Stimulated activated CD4-positive, alpha-beta T cell treated with anti-CD3 and anti-CD28 coated beads, Interleukin-1b, Interleukin-23, amount 100 ng/mL, for 1 hour (primary cell): Measurements from ENCODE around the gene STUB1.

Experiments used
- DNase-seq, 2 donors: peaks; one replicate each; pipeline ENCODE4 v3.0.0-alpha.2; 2020; ENCODE audit warnings: low read depth in 2 of 2

STUB1 gene

GRCh38 chr16:694187-694862, 14.1 kb downstream of the STUB1 start:
- DNase-seq, result no peak

GRCh38 chr16:694863-695354, 14.7 kb downstream of the STUB1 start:
- DNase-seq, result no peak

GRCh38 chr16:695355-696089, 15.3 kb downstream of the STUB1 start:
- DNase-seq, result peak in 1 of 2 donors; percentile 38

DNA sequence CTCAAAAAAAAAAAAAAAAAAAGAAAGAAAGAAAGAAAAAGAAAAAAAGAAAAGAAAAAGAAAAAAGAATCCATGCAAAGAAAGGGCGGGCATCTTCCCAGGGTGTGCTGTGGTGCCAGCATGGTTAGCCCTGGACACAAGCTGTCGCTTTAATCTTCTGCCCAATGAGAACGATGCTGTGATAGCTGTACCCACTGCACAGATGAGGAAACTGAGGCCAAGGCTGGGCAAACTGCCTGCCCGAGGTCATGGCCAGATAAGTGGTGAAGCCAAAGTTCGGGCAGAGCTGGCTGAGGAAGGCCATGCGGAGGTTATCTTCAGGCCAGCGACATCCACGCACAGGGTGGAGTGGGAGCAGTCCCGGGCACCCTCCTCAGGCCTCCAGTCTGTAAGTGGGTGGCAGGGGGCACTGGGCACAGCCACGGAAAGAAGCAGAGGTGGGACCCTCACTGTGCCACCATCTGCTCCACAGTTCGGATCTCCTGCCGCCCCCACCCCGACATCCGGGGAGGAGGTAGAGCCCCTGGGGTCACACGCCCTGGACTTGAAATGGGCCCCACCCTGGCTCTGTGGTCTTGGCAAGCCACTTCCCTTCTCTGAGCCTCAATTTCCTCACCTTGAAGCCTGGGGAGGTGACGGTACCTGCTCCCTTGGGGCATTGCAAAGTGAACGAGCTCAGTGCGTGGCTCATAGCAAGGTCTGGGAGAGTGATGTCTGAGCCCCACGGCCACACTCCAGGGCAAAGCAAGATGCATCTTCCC, 18.9 kb downstream of the STUB1 start:
- DNase-seq, result no peak

DNA sequence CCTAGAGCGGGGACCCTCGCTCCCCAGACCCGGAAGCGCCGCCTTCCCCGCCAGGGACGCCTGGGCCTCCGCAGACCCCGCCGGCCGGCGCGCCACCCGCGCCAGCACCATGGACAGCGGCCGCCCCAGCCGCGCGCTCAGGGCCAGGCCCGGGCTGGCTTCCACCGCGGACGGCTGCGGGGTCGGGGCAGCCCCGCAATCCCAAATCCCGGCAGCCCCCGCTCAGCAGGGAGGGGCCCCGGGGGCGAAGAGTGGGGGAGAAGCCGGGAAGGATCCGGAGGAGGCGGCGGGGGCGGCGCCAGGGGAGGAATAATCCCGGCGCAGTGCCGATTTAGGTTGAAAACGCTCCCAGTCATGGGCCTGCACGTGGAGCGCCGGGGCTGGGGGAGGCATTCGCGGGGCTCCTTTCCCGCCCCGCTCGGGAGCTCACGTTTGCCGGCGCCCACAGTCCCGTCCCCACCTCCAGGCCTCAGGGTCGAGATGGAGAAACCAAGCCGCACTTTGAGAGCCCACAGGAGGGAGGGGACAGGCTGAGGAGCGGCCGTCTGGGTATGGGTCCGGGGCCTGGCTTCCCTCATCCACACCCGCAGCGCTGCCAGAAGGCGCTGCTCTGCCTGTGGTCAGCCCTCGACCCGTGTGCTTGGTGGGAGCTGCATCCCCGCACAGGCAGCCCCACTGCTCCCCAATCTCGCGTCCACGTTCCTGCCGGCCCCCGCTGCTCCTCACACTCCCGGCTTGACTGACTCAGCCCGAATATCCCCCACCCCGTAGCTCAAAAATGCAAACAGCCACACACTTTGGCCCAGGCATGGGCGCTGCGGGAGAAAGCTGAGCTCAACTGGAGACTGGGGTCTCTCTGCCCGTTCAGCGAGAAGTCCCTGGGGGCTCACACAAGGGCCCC, 20.7 kb downstream of the STUB1 start:
- DNase-seq, result peak in 1 of 2 donors; percentile 42

GRCh38 chr16:702341-702740, 22.1 kb downstream of the STUB1 start:
- no peak for DNase-seq

GRCh38 chr16:703406-703805, 23.2 kb downstream of the STUB1 start:
- DNase-seq, result no peak

GRCh38 chr16:704047-704446, 23.8 kb downstream of the STUB1 start:
- DNase-seq, result no peak

GRCh38 chr16:704552-705380, 24.6 kb downstream of the STUB1 start:
- no peak for DNase-seq

DNA sequence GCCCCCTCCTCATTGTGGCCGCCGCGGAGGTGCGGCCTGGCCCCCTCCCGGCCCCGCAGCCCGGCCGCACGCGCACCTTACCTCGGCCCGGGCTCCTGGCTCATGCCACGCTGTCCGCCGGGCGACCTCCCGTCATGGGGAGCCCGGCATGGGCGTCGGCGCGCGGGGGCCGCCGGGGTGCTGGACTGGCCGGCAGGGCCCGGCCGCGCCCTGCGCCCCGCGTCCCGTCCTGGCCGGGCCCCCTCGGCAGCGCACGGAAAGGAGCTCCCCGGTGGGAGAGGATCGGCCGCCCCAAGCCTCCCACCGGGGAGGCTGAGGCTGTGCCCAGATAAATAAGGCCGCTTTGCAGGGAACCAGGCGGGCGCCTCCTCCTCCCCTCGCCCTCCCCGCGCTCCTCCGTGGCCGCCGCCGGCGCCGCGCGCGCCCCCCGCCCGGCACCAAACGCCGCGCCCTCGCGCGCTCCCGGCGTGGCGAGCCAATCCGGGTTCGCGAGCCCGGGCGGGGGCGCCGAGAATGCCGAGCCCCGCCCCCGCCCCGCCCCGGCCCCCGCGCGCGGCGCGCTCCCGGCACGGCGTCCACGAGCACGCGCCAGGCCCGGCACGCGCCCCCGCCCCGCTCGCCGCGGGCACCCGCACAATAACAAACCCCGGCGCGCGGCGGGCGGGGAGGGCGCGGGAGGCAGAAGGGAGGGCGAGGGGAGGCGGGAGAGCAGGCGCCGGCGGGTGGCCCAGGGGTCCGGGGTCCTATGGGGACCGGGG, 25.4 kb downstream of the STUB1 start, which contains the start of gene FBXL16:
FBXL16 (minus strand) TSS at position 371 of the 758 bp plus-strand sequence. CDS start 8,396 bp downstream, outside the sequence.
- DNase-seq, result no peak

- DNase-seq, result no peak
Observed at GRCh38 chr16:706189-707061, 26.2 kb downstream of the STUB1 start.

GRCh38 chr16:707062-707538, 26.9 kb downstream of the STUB1 start:
- DNase-seq, result no peak

DNA sequence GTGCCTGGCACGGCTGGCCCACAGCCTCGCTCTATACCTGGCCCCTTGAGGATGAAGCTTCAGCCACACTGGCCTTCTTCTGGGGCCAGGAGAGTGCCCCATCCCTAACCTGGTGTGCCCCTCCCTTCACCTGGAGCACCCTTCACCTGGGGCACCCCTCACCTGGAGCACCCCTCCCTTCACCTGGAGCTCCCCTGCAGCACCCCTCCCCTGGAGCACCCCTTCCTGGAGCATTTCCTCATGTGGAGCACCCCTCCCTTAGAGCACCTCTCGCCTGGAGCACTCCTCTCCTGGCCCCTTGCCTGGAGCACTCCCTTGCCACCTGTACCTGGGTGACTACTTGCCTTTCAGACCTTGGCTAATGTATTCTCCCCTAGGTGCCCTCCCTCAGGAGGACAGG, 27.8 kb downstream of the STUB1 start:
- no peak for DNase-seq

DNA sequence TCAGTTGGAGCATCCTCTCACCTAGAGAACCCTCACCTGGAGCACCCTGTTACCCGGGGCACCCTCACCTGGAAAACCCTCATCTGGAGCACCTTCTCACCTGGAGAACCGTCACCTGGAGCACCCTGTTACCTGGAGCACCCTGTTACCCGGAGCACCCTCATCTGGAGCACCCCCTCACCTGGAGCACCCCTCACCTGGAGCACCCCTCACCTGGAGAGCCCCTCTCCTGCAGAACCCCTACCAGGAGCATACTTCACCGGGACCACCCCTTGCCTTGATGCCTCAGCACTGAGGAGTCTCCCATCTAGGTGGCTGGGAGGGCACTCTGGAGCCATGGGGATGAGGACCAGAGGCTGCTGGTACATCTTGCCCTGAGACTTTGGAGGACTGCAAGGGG, 28.7 kb downstream of the STUB1 start:
- DNase-seq, result no peak

- DNase-seq, result no peak
Observed at GRCh38 chr16:709566-710499, 29.6 kb downstream of the STUB1 start.

DNA sequence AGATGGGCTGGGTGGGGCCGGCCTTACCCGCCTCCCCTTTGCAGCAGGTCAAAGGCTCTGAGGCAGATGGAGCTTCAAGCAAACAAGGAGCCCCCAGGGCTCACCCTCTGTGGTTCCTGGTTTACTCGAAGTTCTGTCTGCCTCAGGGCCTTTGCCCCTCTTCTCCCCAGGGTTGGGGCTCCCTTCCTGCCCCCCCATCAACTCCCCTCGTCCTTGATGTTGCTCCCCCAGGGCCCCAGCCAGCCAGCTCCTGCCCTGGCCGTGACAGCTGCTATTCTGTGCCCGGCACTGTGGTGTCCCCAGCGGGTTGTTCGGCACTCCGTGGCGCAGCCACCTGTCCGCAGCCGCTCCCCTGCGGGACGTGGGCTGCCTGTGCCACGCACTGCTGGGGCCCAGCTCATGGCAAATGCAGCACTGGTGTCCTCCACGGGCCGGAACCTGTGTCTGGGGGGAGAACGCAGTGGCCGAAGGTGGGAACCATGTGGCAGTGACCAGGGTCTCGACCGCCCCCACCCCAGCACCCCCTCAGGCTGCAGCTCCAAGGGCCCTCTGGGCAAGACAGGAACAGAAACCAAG, 30.4 kb downstream of the STUB1 start:
- no peak for DNase-seq

DNA sequence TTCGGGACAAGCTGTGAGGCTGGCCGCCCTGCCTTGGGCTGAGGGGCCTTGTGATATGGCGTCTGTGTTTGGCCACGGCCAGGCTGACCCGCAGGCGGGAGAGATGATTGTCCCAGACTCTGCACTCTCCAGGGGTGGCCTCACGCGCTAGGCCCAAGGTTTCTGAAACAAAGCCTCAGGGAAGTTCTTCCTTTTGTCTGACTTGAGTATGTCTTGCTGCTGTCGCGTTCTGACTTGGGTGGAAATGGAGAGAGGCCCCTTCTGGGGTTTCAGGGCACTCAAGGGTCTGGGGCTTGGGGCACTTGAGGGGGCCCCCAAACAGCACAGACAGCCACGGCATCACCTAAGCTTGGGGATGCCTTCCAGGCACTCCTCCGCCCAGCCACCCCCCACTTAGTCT, 30.9 kb downstream of the STUB1 start:
- no peak for DNase-seq
